ENCODE measurements around the gene MX1. TPM values are rescaled to one million over a fixed set of nuclear protein-coding genes. Genes with fewer than 3 reads are reported as not detected.

Gene MX1
- polyA plus RNA-seq, 2 of the 4 experiments (the other 2 are of a cell fraction) = 0.58 to 0.96 TPM

DNA sequence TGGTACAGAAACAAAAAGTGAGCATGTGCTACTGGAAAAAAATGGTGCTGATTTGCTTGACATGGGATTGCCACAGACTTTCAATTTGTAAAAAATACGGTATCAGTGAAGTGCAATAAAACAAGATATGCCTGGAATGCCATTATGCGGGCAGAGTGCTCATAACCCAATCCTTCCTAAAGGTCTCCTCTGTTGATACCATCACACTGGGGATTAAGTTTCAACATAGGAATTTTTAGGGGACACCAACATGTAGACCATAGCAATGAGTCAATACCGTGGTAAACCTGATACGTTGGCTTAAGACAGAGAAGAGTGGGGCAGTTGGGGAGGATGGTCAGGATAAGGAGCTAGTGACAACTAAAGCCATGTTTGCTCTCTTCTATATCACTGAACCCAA, 20.5 kb downstream of the MX1 start:
- Histone ChIP-seq H3K4me1 (no peaks in the 10 kb centered on the region), H3K27ac (no peak overlapping the region), H3K4me2 (no peak overlapping the region), H3K4me3 (no peak overlapping the region), H3K9me3 (no peaks in the 10 kb centered on the region)
- DNase-seq (ENCODE audit: low read depth in 1 of 2, low spot score in 1 of 2) = no peak
- TF ChIP-seq POLR2A (IDR thresholded peaks at IDR 0.05; ENCODE audit: low read length) (no peak), NPAS2 (CRISPR knock-in tag; IDR thresholded peaks at IDR 0.05; ENCODE audit: borderline replicate concordance) (no peak), CBX2 (IDR thresholded peaks at IDR 0.05; ENCODE audit: borderline replicate concordance, low read depth) (no peak), RARB (CRISPR knock-in tag; IDR thresholded peaks at IDR 0.05) (no peak), ESRRA (IDR thresholded peaks at IDR 0.05; ENCODE audit: borderline replicate concordance, low read length) (no peak), MAZ (IDR thresholded peaks at IDR 0.05; ENCODE audit: borderline replicate concordance, low read depth, low read length) (no peak), NFE2L2 (conservative IDR thresholded peaks at IDR 0.05; ENCODE audit: low read length) (no peak), MAFK (IDR thresholded peaks at IDR 0.05; ENCODE audit: partially characterized antibody) (no peak)
- TF ChIP-seq, protein P1, sequence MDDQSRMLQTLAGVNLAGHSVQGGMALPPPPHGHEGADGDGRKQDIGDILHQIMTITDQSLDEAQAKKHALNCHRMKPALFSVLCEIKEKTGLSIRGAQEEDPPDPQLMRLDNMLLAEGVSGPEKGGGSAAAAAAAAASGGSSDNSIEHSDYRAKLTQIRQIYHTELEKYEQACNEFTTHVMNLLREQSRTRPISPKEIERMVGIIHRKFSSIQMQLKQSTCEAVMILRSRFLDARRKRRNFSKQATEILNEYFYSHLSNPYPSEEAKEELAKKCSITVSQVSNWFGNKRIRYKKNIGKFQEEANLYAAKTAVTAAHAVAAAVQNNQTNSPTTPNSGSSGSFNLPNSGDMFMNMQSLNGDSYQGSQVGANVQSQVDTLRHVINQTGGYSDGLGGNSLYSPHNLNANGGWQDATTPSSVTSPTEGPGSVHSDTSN (IDR thresholded peaks at IDR 0.05) = no peak
- TF ChIP-seq, protein P2, sequence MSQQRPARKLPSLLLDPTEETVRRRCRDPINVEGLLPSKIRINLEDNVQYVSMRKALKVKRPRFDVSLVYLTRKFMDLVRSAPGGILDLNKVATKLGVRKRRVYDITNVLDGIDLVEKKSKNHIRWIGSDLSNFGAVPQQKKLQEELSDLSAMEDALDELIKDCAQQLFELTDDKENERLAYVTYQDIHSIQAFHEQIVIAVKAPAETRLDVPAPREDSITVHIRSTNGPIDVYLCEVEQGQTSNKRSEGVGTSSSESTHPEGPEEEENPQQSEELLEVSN (IDR thresholded peaks at IDR 0.05; ENCODE audit: borderline replicate concordance, low read depth) = no peak
- TF ChIP-seq, protein P3, sequence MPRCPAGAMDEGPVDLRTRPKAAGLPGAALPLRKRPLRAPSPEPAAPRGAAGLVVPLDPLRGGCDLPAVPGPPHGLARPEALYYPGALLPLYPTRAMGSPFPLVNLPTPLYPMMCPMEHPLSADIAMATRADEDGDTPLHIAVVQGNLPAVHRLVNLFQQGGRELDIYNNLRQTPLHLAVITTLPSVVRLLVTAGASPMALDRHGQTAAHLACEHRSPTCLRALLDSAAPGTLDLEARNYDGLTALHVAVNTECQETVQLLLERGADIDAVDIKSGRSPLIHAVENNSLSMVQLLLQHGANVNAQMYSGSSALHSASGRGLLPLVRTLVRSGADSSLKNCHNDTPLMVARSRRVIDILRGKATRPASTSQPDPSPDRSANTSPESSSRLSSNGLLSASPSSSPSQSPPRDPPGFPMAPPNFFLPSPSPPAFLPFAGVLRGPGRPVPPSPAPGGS (IDR thresholded peaks at IDR 0.05) = no peak
- ATAC-seq = no peak
- WGBS (ENCODE audit: missing lambda C conversion rate) = 69% methylated on average over 4 of the region's 4 CpGs
- ChIA-PET CTCF (no interaction called here), POLR2A (no interaction called here)
- FAIRE-seq = no peak

DNA sequence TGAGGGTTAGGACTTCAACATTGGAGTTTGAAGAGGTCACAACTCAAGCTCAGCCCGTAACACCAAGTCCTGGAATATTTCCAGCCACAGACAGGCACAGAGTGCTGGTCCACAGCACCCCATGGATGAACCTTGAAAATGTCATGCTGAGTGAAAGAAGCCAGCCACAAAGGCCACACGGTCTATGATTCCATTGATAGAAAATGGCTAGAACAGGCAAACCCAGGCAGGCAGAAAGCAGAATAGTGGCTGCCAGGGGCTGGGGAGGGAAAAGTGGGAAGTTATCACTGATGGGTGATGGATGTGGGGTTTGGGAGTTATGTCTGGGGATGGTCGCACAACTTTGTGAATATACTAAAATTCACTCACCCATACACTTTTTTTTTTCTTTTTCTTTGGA, 21.3 kb downstream of the MX1 start:
- no peak overlapping the region for H3K4me2 ChIP-seq
- H3K4me1 ChIP-seq = no peaks in the 10 kb centered on the region
- no peaks in the 10 kb centered on the region for H3K9me3 ChIP-seq
- WGBS (ENCODE audit: missing lambda C conversion rate) = 62% methylated on average over 3 of the region's 3 CpGs
- ATAC-seq = no peak
- no peak for DNase-seq (ENCODE audit: low read depth in 1 of 2, low spot score in 1 of 2)
- ChIA-PET POLR2A (no interaction called here), CTCF (no interaction called here)
- no peak for FAIRE-seq
- H3K4me3 ChIP-seq = no peak overlapping the region
- TF ChIP-seq, protein P4, sequence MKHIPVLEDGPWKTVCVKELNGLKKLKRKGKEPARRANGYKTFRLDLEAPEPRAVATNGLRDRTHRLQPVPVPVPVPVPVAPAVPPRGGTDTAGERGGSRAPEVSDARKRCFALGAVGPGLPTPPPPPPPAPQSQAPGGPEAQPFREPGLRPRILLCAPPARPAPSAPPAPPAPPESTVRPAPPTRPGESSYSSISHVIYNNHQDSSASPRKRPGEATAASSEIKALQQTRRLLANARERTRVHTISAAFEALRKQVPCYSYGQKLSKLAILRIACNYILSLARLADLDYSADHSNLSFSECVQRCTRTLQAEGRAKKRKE (CRISPR knock-in tag; IDR thresholded peaks at IDR 0.05; ENCODE audit: low read depth) = no peak
- TF ChIP-seq TFCP2L1 (CRISPR knock-in tag; IDR thresholded peaks at IDR 0.05) (no peak), MAZ (IDR thresholded peaks at IDR 0.05; ENCODE audit: borderline replicate concordance, low read depth, low read length) (no peak), TP53 (CRISPR knock-in tag; IDR thresholded peaks at IDR 0.05) (no peak), HOXA7 (CRISPR knock-in tag; IDR thresholded peaks at IDR 0.05) (no peak), NR3C1 (IDR thresholded peaks at IDR 0.05) (no peak), NFE2L2 (conservative IDR thresholded peaks at IDR 0.05; ENCODE audit: low read length) (no peak), RNF2 (IDR thresholded peaks at IDR 0.05; ENCODE audit: borderline replicate concordance, low read depth) (no peak), GATA3 (IDR thresholded peaks at IDR 0.05; ENCODE audit: borderline replicate concordance) (no peak), MAFK (IDR thresholded peaks at IDR 0.05; ENCODE audit: partially characterized antibody) (no peak)
- TF ChIP-seq, protein P5, sequence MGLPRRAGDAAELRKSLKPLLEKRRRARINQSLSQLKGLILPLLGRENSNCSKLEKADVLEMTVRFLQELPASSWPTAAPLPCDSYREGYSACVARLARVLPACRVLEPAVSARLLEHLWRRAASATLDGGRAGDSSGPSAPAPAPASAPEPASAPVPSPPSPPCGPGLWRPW (IDR thresholded peaks at IDR 0.05) = no peak
- TF ChIP-seq, protein P1 (IDR thresholded peaks at IDR 0.05) = no peak
- TF ChIP-seq, protein P2 (IDR thresholded peaks at IDR 0.05; ENCODE audit: borderline replicate concordance, low read depth) = no peak
- TF ChIP-seq, protein P6, sequence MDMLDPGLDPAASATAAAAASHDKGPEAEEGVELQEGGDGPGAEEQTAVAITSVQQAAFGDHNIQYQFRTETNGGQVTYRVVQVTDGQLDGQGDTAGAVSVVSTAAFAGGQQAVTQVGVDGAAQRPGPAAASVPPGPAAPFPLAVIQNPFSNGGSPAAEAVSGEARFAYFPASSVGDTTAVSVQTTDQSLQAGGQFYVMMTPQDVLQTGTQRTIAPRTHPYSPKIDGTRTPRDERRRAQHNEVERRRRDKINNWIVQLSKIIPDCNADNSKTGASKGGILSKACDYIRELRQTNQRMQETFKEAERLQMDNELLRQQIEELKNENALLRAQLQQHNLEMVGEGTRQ (IDR thresholded peaks at IDR 0.05) = no peak
- TF ChIP-seq, protein P7, sequence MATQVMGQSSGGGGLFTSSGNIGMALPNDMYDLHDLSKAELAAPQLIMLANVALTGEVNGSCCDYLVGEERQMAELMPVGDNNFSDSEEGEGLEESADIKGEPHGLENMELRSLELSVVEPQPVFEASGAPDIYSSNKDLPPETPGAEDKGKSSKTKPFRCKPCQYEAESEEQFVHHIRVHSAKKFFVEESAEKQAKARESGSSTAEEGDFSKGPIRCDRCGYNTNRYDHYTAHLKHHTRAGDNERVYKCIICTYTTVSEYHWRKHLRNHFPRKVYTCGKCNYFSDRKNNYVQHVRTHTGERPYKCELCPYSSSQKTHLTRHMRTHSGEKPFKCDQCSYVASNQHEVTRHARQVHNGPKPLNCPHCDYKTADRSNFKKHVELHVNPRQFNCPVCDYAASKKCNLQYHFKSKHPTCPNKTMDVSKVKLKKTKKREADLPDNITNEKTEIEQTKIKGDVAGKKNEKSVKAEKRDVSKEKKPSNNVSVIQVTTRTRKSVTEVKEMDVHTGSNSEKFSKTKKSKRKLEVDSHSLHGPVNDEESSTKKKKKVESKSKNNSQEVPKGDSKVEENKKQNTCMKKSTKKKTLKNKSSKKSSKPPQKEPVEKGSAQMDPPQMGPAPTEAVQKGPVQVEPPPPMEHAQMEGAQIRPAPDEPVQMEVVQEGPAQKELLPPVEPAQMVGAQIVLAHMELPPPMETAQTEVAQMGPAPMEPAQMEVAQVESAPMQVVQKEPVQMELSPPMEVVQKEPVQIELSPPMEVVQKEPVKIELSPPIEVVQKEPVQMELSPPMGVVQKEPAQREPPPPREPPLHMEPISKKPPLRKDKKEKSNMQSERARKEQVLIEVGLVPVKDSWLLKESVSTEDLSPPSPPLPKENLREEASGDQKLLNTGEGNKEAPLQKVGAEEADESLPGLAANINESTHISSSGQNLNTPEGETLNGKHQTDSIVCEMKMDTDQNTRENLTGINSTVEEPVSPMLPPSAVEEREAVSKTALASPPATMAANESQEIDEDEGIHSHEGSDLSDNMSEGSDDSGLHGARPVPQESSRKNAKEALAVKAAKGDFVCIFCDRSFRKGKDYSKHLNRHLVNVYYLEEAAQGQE (IDR thresholded peaks at IDR 0.05) = no peak
- TF ChIP-seq, protein P8, sequence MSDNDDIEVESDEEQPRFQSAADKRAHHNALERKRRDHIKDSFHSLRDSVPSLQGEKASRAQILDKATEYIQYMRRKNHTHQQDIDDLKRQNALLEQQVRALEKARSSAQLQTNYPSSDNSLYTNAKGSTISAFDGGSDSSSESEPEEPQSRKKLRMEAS (IDR thresholded peaks at IDR 0.05) = no peak
- TF ChIP-seq, protein P9, sequence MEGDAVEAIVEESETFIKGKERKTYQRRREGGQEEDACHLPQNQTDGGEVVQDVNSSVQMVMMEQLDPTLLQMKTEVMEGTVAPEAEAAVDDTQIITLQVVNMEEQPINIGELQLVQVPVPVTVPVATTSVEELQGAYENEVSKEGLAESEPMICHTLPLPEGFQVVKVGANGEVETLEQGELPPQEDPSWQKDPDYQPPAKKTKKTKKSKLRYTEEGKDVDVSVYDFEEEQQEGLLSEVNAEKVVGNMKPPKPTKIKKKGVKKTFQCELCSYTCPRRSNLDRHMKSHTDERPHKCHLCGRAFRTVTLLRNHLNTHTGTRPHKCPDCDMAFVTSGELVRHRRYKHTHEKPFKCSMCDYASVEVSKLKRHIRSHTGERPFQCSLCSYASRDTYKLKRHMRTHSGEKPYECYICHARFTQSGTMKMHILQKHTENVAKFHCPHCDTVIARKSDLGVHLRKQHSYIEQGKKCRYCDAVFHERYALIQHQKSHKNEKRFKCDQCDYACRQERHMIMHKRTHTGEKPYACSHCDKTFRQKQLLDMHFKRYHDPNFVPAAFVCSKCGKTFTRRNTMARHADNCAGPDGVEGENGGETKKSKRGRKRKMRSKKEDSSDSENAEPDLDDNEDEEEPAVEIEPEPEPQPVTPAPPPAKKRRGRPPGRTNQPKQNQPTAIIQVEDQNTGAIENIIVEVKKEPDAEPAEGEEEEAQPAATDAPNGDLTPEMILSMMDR (IDR thresholded peaks at IDR 0.05) = no peak
- H3K27ac ChIP-seq = no peak overlapping the region
